ENCODE data around the gene MINDY4.
A peak's percentile ranks its signal among the peaks of the same experiment; 100 is the strongest.

Gene MINDY4

GRCh38 chr7:30760514-30761213 lies 10.6 kb upstream of the MINDY4 start:
- no peak overlapping the region for H3K4me2 ChIP-seq (ENCODE audit: low read length)
- H3K27me3 ChIP-seq (ENCODE audit: insufficient read depth, low read length, poor library complexity) = no peaks in the 10 kb centered on the region
- no peak overlapping the region for H2AK5ac ChIP-seq (ENCODE audit: low read length)
- WGBS (ENCODE audit: extremely low coverage, insufficient coverage, low lambda C conversion rate) = no CpG with 5 or more reads among the region's 3 CpGs
- H3K79me2 ChIP-seq (ENCODE audit: control insufficient read depth, insufficient read depth, low read length) = no peaks in the 10 kb centered on the region
- no peak overlapping the region for H3K4ac ChIP-seq (ENCODE audit: low read depth, low read length)
- DNase-seq = no peak
- H3K18ac ChIP-seq (ENCODE audit: low read length) = no peak overlapping the region
- H3K36me3 ChIP-seq (ENCODE audit: control insufficient read depth, insufficient read depth, low read length) = no peaks in the 10 kb centered on the region
- peaks cover 7% of the 10 kb centered on the region for H3K4me1 ChIP-seq (ENCODE audit: control insufficient read depth, low read depth, low read length)
- no peak overlapping the region for H2BK5ac ChIP-seq (ENCODE audit: low read length)
- H3K79me1 ChIP-seq (ENCODE audit: low read length) = no peaks in the 10 kb centered on the region
- no peak overlapping the region for H3K23ac ChIP-seq (ENCODE audit: low read length)
- H2BK120ac ChIP-seq (ENCODE audit: low read depth, low read length) = no peak overlapping the region
- no peak overlapping the region for H3K56ac ChIP-seq (ENCODE audit: low read length)
- H3K4me3 ChIP-seq (ENCODE audit: low read length) = no peak overlapping the region
- H3K9ac ChIP-seq (ENCODE audit: low read length) = no peak overlapping the region
- H3K27ac ChIP-seq (ENCODE audit: low read depth, low read length) = peak overlapping the region; percentile 2
- no peak overlapping the region for H4K5ac ChIP-seq (ENCODE audit: low read length)
- H4K8ac ChIP-seq (ENCODE audit: low read depth, low read length) = no peak overlapping the region
- H2BK15ac ChIP-seq (replicated peaks; ENCODE audit: low read depth) = no peak overlapping the region

- Histone ChIP-seq H3K4ac (ENCODE audit: low read depth, low read length) (no peak overlapping the region), H3K27ac (ENCODE audit: low read depth, low read length) (no peak overlapping the region), H3K4me2 (ENCODE audit: low read length) (no peak overlapping the region)
These were observed 9.7 kb upstream of the MINDY4 start for GRCh38 chr7:30761214-30762156.

DNA sequence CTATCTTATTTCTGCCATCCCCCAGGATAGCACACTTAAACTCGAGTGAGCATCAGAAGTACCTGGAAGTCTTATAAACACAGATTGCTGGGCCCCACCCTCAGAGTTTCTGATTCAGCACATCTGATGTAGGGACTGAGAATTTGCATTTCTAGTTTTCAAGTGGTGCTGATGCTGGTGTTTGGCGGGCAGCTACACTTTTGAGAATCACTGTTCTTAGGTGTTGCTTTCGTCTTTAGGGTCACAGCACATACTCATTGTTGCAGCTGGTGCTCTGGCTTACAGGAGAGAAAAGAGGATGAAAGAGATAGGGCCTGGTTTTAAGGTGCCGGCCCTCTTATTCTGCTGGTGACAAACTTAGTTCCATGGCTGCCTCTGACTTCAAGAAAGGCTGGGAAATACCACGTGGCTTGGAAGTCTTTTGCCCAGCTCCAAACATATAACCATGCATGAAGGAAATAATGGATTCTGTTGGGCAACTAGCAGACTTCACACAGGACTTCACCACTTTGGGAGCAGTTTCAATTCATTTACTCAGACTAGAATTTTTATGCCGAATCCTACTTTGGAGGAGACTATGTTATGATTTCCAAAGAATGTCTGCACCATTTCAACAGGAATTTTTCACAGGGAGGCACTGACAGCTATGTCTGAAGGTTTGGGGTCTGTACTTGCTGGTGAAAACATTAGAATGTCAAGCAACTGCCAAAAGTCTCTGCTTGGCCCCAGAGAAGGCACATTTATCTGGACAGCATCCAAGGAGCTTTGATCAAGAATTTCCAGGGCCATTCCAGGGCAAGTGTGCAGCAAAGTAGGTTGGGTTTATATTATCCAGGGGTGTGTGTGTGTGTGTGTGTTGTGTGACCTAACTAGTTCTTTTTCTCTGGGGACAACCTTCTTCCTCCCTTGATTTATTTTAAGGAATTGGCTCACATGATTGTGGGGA lies 6.9 kb upstream of the MINDY4 start:
- H3K27me3 ChIP-seq (ENCODE audit: insufficient read depth, low read length, poor library complexity) = no peaks in the 10 kb centered on the region
- no peak overlapping the region for H3K23ac ChIP-seq (ENCODE audit: low read length)
- H3K56ac ChIP-seq (ENCODE audit: low read length) = no peak overlapping the region
- H3K36me3 ChIP-seq (ENCODE audit: control insufficient read depth, insufficient read depth, low read length) = no peaks in the 10 kb centered on the region
- no peak overlapping the region for H3K4me2 ChIP-seq (ENCODE audit: low read length)
- no peak overlapping the region for H4K8ac ChIP-seq (ENCODE audit: low read depth, low read length)
- H3K79me1 ChIP-seq (ENCODE audit: low read length) = no peaks in the 10 kb centered on the region
- no peaks in the 10 kb centered on the region for H3K79me2 ChIP-seq (ENCODE audit: control insufficient read depth, insufficient read depth, low read length)
- peaks cover 7% of the 10 kb centered on the region for H3K4me1 ChIP-seq (ENCODE audit: control insufficient read depth, low read depth, low read length)
- H3K4ac ChIP-seq (ENCODE audit: low read depth, low read length) = no peak overlapping the region
- H2BK120ac ChIP-seq (ENCODE audit: low read depth, low read length) = no peak overlapping the region
- no peak overlapping the region for H4K5ac ChIP-seq (ENCODE audit: low read length)
- H2BK5ac ChIP-seq (ENCODE audit: low read length) = no peak overlapping the region
- no peak for DNase-seq
- no peak overlapping the region for H3K18ac ChIP-seq (ENCODE audit: low read length)
- H3K27ac ChIP-seq (ENCODE audit: low read depth, low read length) = no peak overlapping the region
- no peak overlapping the region for H3K9ac ChIP-seq (ENCODE audit: low read length)
- no peak overlapping the region for H2AK5ac ChIP-seq (ENCODE audit: low read length)
- no CpG with 5 or more reads among the region's 6 CpGs for WGBS (ENCODE audit: extremely low coverage, insufficient coverage, low lambda C conversion rate)
- H2BK15ac ChIP-seq (replicated peaks; ENCODE audit: low read depth) = no peak overlapping the region
- no peak overlapping the region for H3K4me3 ChIP-seq (ENCODE audit: low read length)

More at GRCh38 chr7:30761214-30762156, 9.7 kb upstream of the MINDY4 start:
- Histone ChIP-seq H3K79me2 (ENCODE audit: control insufficient read depth, insufficient read depth, low read length) (no peaks in the 10 kb centered on the region), H4K8ac (ENCODE audit: low read depth, low read length) (no peak overlapping the region), H3K56ac (ENCODE audit: low read length) (peak overlapping the region; percentile 12), H3K23ac (ENCODE audit: low read length) (no peak overlapping the region), H3K4me3 (ENCODE audit: low read length) (no peak overlapping the region), H3K18ac (ENCODE audit: low read length) (peak overlapping the region; percentile 19), H3K27me3 (ENCODE audit: insufficient read depth, low read length, poor library complexity) (no peaks in the 10 kb centered on the region), H4K5ac (ENCODE audit: low read length) (no peak overlapping the region), H3K9ac (ENCODE audit: low read length) (no peak overlapping the region), H2BK120ac (ENCODE audit: low read depth, low read length) (no peak overlapping the region), H2BK15ac (replicated peaks; ENCODE audit: low read depth) (no peak overlapping the region), H3K79me1 (ENCODE audit: low read length) (no peaks in the 10 kb centered on the region), H2BK5ac (ENCODE audit: low read length) (no peak overlapping the region), H2AK5ac (ENCODE audit: low read length) (peak overlapping the region; percentile 22), H3K4me1 (ENCODE audit: control insufficient read depth, low read depth, low read length) (peaks cover 7% of the 10 kb centered on the region), H3K36me3 (ENCODE audit: control insufficient read depth, insufficient read depth, low read length) (no peaks in the 10 kb centered on the region)
- DNase-seq = peak; percentile 73
- no CpG with 5 or more reads among the region's 13 CpGs for WGBS (ENCODE audit: extremely low coverage, insufficient coverage, low lambda C conversion rate)

DNA sequence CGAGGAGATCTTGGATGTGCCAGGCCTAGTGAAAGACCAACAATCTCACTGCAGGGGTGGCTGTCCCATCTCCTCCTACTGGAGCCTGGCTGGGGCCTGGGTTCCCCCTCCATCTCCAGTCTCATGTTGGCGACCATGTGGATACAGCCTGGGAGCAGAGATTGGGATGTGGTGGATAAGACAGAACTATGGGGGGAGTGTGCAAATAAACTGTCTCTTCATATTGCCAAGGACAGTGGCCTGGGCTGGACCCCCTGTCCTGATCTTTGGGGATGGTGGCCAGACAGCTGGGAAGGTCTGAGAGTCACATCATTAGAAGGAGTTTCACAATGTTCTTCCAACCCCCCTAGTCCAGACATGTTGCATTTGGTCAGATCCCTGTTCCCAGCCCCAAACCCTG lies 5.8 kb upstream of the MINDY4 start:
- Histone ChIP-seq H3K18ac (ENCODE audit: low read length) (no peak overlapping the region), H3K79me1 (ENCODE audit: low read length) (no peaks in the 10 kb centered on the region), H3K27me3 (ENCODE audit: insufficient read depth, low read length, poor library complexity) (no peaks in the 10 kb centered on the region), H4K8ac (ENCODE audit: low read depth, low read length) (no peak overlapping the region), H3K27ac (ENCODE audit: low read depth, low read length) (no peak overlapping the region), H3K4me1 (ENCODE audit: control insufficient read depth, low read depth, low read length) (peaks cover 7% of the 10 kb centered on the region), H2AK5ac (ENCODE audit: low read length) (no peak overlapping the region), H2BK120ac (ENCODE audit: low read depth, low read length) (no peak overlapping the region), H3K56ac (ENCODE audit: low read length) (no peak overlapping the region), H2BK15ac (replicated peaks; ENCODE audit: low read depth) (no peak overlapping the region), H3K4me3 (ENCODE audit: low read length) (no peak overlapping the region), H3K9ac (ENCODE audit: low read length) (no peak overlapping the region), H2BK5ac (ENCODE audit: low read length) (no peak overlapping the region), H3K23ac (ENCODE audit: low read length) (no peak overlapping the region), H3K4me2 (ENCODE audit: low read length) (no peak overlapping the region), H3K36me3 (ENCODE audit: control insufficient read depth, insufficient read depth, low read length) (no peaks in the 10 kb centered on the region), H3K4ac (ENCODE audit: low read depth, low read length) (no peak overlapping the region), H3K79me2 (ENCODE audit: control insufficient read depth, insufficient read depth, low read length) (no peaks in the 10 kb centered on the region), H4K5ac (ENCODE audit: low read length) (no peak overlapping the region)
- no CpG with 5 or more reads among the region's 2 CpGs for WGBS (ENCODE audit: extremely low coverage, insufficient coverage, low lambda C conversion rate)
- no peak for DNase-seq

DNA sequence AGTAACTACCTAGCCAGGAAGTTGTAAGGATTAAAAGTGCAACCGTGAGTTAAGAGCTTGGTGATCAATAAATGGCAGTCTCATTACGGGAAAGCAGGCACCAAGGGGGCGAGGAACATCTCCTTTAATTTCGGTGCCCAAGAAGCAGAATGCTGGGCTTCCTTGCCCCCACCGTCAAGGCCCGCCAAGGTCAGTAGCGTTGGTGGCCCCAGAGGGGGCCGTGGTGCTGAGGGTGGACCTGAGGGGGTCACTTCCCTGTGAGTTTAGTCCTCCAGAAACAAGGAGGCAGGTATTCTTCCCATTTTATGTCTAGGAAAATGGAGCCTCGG lies 408 bp upstream of the MINDY4 start:
- no peak overlapping the region for H2BK120ac ChIP-seq (ENCODE audit: low read depth, low read length)
- no CpG with 5 or more reads among the region's 9 CpGs for WGBS (ENCODE audit: extremely low coverage, insufficient coverage, low lambda C conversion rate)
- peaks cover 1% of the 10 kb centered on the region for H3K79me1 ChIP-seq (ENCODE audit: low read length)
- H4K8ac ChIP-seq (ENCODE audit: low read depth, low read length) = no peak overlapping the region
- peak overlapping the region; percentile 67 for H3K9ac ChIP-seq (ENCODE audit: low read length)
- H3K27me3 ChIP-seq (ENCODE audit: insufficient read depth, low read length, poor library complexity) = no peaks in the 10 kb centered on the region
- H3K4me2 ChIP-seq (ENCODE audit: low read length) = peak overlapping the region; percentile 52
- DNase-seq = no peak
- peak overlapping the region; percentile 29 for H3K4me3 ChIP-seq (ENCODE audit: low read length)
- H2AK5ac ChIP-seq (ENCODE audit: low read length) = no peak overlapping the region
- H3K23ac ChIP-seq (ENCODE audit: low read length) = no peak overlapping the region
- no peaks in the 10 kb centered on the region for H3K79me2 ChIP-seq (ENCODE audit: control insufficient read depth, insufficient read depth, low read length)
- H3K18ac ChIP-seq (ENCODE audit: low read length) = peak overlapping the region; percentile 4
- no peaks in the 10 kb centered on the region for H3K36me3 ChIP-seq (ENCODE audit: control insufficient read depth, insufficient read depth, low read length)
- peak overlapping the region; percentile 83 for H3K56ac ChIP-seq (ENCODE audit: low read length)
- H3K4me1 ChIP-seq (ENCODE audit: control insufficient read depth, low read depth, low read length) = peaks cover 8% of the 10 kb centered on the region
- no peak overlapping the region for H3K4ac ChIP-seq (ENCODE audit: low read depth, low read length)
- no peak overlapping the region for H3K27ac ChIP-seq (ENCODE audit: low read depth, low read length)
- peak overlapping the region; percentile 81 for H4K5ac ChIP-seq (ENCODE audit: low read length)
- no peak overlapping the region for H2BK5ac ChIP-seq (ENCODE audit: low read length)
- H2BK15ac ChIP-seq (replicated peaks; ENCODE audit: low read depth) = no peak overlapping the region

Measured in mesendoderm (in vitro differentiated cells).